Measurements from ENCODE around the gene PFKFB2.
"Not testable (repeated sequence)": the region's sequence is repeated elsewhere in the genome, so short reads cannot be mapped to it uniquely, and the experiment has no call there.

PFKFB2 gene

GRCh38 chr1:207039380-207040180 is 13.5 kb upstream of the PFKFB2 start:
- DNase-seq (ENCODE audit: low read depth in 2 of 2) = no peak

GRCh38 chr1:207040181-207040533 is 12.9 kb upstream of the PFKFB2 start:
- DNase-seq (ENCODE audit: low read depth in 2 of 2) = no peak

GRCh38 chr1:207041397-207041796 is 11.7 kb upstream of the PFKFB2 start:
- not testable (repeated sequence) for DNase-seq (ENCODE audit: low read depth in 2 of 2)

GRCh38 chr1:207045453-207045852 is 7.6 kb upstream of the PFKFB2 start:
- no peak for DNase-seq (ENCODE audit: low read depth in 2 of 2)

GRCh38 chr1:207047505-207047904 is 5.6 kb upstream of the PFKFB2 start:
- DNase-seq (ENCODE audit: low read depth in 2 of 2) = no peak

GRCh38 chr1:207048041-207048440 is 5.0 kb upstream of the PFKFB2 start:
- DNase-seq (ENCODE audit: low read depth in 2 of 2) = no peak

- DNase-seq (ENCODE audit: low read depth in 2 of 2) = no peak
Measured at GRCh38 chr1:207049054-207049453, 4.0 kb upstream of the PFKFB2 start.

GRCh38 chr1:207049514-207049913 is 3.6 kb upstream of the PFKFB2 start:
- no peak for DNase-seq (ENCODE audit: low read depth in 2 of 2)

GRCh38 chr1:207049974-207050391 is 3.1 kb upstream of the PFKFB2 start:
- DNase-seq (ENCODE audit: low read depth in 2 of 2) = peak in 1 of 2 donors; percentile 19

- DNase-seq (ENCODE audit: low read depth in 2 of 2) = peak; percentile 78 to 88
Measured at GRCh38 chr1:207050480-207051190, 2.4 kb upstream of the PFKFB2 start.

GRCh38 chr1:207051191-207051943 is 1.7 kb upstream of the PFKFB2 start, which contains the start of gene YOD1:
Gene YOD1 (minus strand): TSS chr1:207051208. CDS start chr1:207051030, 178 bp downstream.
- DNase-seq (ENCODE audit: low read depth in 2 of 2) = no peak

- DNase-seq (ENCODE audit: low read depth in 2 of 2) = no peak
Measured at GRCh38 chr1:207054491-207054890, 1.4 kb downstream of the PFKFB2 start.

GRCh38 chr1:207055386-207056001 is 2.4 kb downstream of the PFKFB2 start:
- DNase-seq (ENCODE audit: low read depth in 2 of 2) = no peak

- DNase-seq (ENCODE audit: low read depth in 2 of 2) = no peak
Measured at GRCh38 chr1:207056673-207057072, 3.6 kb downstream of the PFKFB2 start.

- no peak for DNase-seq (ENCODE audit: low read depth in 2 of 2)
Measured at GRCh38 chr1:207058252-207058651, 5.2 kb downstream of the PFKFB2 start.

GRCh38 chr1:207058878-207059867 is 6.1 kb downstream of the PFKFB2 start:
- DNase-seq (ENCODE audit: low read depth in 2 of 2) = no peak

GRCh38 chr1:207059881-207060280 is 6.8 kb downstream of the PFKFB2 start:
- DNase-seq (ENCODE audit: low read depth in 2 of 2) = no peak

- no peak for DNase-seq (ENCODE audit: low read depth in 2 of 2)
Measured at GRCh38 chr1:207060596-207060995, 7.5 kb downstream of the PFKFB2 start.

- DNase-seq (ENCODE audit: low read depth in 2 of 2) = no peak
Measured at GRCh38 chr1:207062058-207062457, 9.0 kb downstream of the PFKFB2 start.

GRCh38 chr1:207063014-207063413 is 9.9 kb downstream of the PFKFB2 start:
- no peak for DNase-seq (ENCODE audit: low read depth in 2 of 2)

- DNase-seq (ENCODE audit: low read depth in 2 of 2) = no peak
Measured at GRCh38 chr1:207064561-207064960, 11.5 kb downstream of the PFKFB2 start.

Measured in stimulated activated CD8-positive, alpha-beta memory T cell treated with anti-CD3 and anti-CD28 coated beads, Interleukin-2, amount 100 ng/mL, for 48 hours (primary cell).